Measurements from ENCODE around the gene ADAMTS17.

DNA sequence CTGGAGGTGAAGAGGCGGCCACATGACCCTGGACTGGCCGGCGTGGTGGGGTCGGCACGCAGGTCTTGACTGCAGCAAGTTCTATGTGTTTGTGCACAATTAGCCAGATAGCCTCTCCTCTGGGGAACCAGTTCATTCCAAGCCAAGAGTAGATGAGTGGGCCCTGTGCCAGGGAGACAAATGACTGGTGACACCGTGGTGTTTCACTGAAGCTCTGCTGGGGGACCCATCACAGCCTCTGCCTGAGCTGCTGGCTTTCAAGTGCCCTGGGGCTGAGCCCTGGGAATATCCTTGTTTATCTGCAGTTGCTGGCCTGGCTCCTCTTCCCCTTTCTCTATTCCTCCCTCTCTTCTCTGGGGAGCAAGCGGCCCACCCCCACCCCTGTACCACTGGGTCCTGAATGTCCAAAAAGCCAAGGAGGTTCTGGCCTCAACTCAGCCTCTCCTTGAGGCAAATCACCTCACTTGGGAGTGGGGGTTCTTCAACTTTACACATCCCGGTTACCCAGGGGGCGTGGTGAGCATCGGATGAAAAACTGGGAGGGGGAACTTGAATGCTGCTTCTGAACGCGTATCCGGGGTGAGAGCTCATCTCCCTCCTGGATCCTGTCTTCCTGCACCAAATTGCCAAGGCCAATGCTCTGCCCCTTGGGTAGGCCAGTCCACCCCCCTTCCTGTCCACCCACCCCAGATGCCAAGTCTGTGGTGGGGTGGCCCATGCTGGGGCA, 408.9 kb downstream of the ADAMTS17 start:
- TF ChIP-seq SP1 (CRISPR knock-in tag; IDR thresholded peaks at IDR 0.05): no peak
- TF ChIP-seq POLR2A (conservative IDR thresholded peaks at IDR 0.05): no peak
- TF ChIP-seq, protein P1, sequence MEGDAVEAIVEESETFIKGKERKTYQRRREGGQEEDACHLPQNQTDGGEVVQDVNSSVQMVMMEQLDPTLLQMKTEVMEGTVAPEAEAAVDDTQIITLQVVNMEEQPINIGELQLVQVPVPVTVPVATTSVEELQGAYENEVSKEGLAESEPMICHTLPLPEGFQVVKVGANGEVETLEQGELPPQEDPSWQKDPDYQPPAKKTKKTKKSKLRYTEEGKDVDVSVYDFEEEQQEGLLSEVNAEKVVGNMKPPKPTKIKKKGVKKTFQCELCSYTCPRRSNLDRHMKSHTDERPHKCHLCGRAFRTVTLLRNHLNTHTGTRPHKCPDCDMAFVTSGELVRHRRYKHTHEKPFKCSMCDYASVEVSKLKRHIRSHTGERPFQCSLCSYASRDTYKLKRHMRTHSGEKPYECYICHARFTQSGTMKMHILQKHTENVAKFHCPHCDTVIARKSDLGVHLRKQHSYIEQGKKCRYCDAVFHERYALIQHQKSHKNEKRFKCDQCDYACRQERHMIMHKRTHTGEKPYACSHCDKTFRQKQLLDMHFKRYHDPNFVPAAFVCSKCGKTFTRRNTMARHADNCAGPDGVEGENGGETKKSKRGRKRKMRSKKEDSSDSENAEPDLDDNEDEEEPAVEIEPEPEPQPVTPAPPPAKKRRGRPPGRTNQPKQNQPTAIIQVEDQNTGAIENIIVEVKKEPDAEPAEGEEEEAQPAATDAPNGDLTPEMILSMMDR (IDR thresholded peaks at IDR 0.05 in 2 of 3, conservative IDR thresholded peaks at IDR 0.05 in 1 of 3; ENCODE audit: insufficient read depth in 2 of 3, low read depth in 1 of 3, low read length in 3 of 3): no peak
